Lower leg skin (tissue), 3 donors: ENCODE data around the gene SCLY.

Experiments
- CTCF ChIP-seq, 3 donors: fragments of 450-650 bp; IDR thresholded peaks; one replicate each; pipeline ENCODE4 v1.5.1; 2016; ENCODE audit warnings: antibody characterized with exemption in 3 of 3, mild to moderate bottlenecking in 3 of 3, moderate library complexity in 2 of 3
- POLR2A ChIP-seq, 2 donors: fragments of 450-650 bp; IDR thresholded peaks; one replicate each; pipeline ENCODE4 v1.6.1; 2016 to 2017; ENCODE audit warnings: antibody characterized with exemption in 2 of 2, mild to moderate bottlenecking in 1 of 2, moderate library complexity in 1 of 2

GRCh38 chr2:238130696-238131628 lies 70.2 kb downstream of the SCLY start:
- TF ChIP-seq CTCF (IDR thresholded peaks at IDR 0.05) (no peak), POLR2A (IDR thresholded peaks at IDR 0.05) (no peak)
